Gastroesophageal sphincter (tissue), 4 donors: Measurements from ENCODE around the gene INSR. TPM values are rescaled to one million over a fixed set of nuclear protein-coding genes. Genes with fewer than 3 reads are reported as not detected.
A peak's percentile ranks its signal among the peaks of the same experiment; 100 is the strongest.

Source experiments
- ATAC-seq: fragments of 150-250 bp; one replicate; pipeline ENCODE4 v1.9.1; 2016; ENCODE audit warnings: mild to moderate bottlenecking, moderate library complexity
- H3K27ac ChIP-seq, 4 donors: fragments of 200-600 bp; sonication (generic) in 3 of 4; 1 replicate in 3 of 4; 2 replicates in 1 of 4; pipeline ENCODE4 v1.5.1; 2016 to 2019
- H3K27me3 ChIP-seq: fragments of 200-600 bp; sonication (generic); one replicate; pipeline ENCODE4 v1.5.1; 2019
- H3K36me3 ChIP-seq, 2 donors: fragments of 200-600 bp; sonication (generic); one replicate each; pipeline ENCODE4 v1.5.1; 2019; ENCODE audit warnings: control low read depth in 1 of 2
- H3K4me1 ChIP-seq, 3 donors: fragments of 200-600 bp; sonication (generic); 1 replicate in 2 of 3; 2 replicates in 1 of 3; pipeline ENCODE4 v1.5.1; 2016 to 2019; ENCODE audit warnings: control low read depth in 2 of 3
- H3K4me3 ChIP-seq, 2 donors: fragments of 200-600 bp; sonication (generic); one replicate each; pipeline ENCODE4 v1.5.1; 2019; ENCODE audit warnings: mild to moderate bottlenecking in 1 of 2, moderate library complexity in 1 of 2
- H3K9me3 ChIP-seq, 3 donors: fragments of 200-600 bp; sonication (generic); one replicate each; pipeline ENCODE4 v1.5.1; 2017 to 2019; ENCODE audit warnings: control low read depth in 2 of 3
- EP300 ChIP-seq: sonication (generic); formaldehyde crosslinking; IDR thresholded peaks from one replicate; pipeline ENCODE4 v1.6.1; 2017; ENCODE audit warnings: antibody characterized with exemption, mild to moderate bottlenecking
- POLR2A ChIP-seq, 2 donors: fragments of 450-650 bp; IDR thresholded peaks; one replicate each; pipeline ENCODE4 v1.6.1; 2017; ENCODE audit warnings: antibody characterized with exemption in 2 of 2, mild to moderate bottlenecking in 2 of 2, moderate library complexity in 1 of 2
- POLR2AphosphoS5 ChIP-seq: sonication (generic); formaldehyde crosslinking; IDR thresholded peaks from one replicate; pipeline ENCODE4 v1.6.1; 2017; ENCODE audit warnings: antibody characterized with exemption
- WGBS, 2 donors: methylation state at CpG; one replicate each; pipeline ENCODE4 v1.1.5; 2018; ENCODE audit warnings: low coverage in 1 of 2; 5-methylcytosine and 5-hydroxymethylcytosine counted together
- total RNA-seq, 4 donors: library from RNA; depleted of rRNA; stranded (reverse); fragments of >200 nt; gene quantifications; one replicate each; pipeline ENCODE4 v1.1.0, GENCODE V29; 2016
- TF ChIP-seq, protein P1 (sequence below), 4 experiments: fragments of 200-600 bp in 2 of 4; fragments of 450-650 bp in 2 of 4; sonication (generic) in 1 of 4; IDR thresholded peaks; one replicate each; pipeline ENCODE4 v1.5.1; 2017 to 2019; ENCODE audit warnings: antibody characterized with exemption in 4 of 4, mild to moderate bottlenecking in 2 of 4, moderate library complexity in 2 of 4

INSR gene
- total RNA-seq, 4 donors from 2014 or later: 67.6 to 95.6 (median 81.2) TPM

DNA sequence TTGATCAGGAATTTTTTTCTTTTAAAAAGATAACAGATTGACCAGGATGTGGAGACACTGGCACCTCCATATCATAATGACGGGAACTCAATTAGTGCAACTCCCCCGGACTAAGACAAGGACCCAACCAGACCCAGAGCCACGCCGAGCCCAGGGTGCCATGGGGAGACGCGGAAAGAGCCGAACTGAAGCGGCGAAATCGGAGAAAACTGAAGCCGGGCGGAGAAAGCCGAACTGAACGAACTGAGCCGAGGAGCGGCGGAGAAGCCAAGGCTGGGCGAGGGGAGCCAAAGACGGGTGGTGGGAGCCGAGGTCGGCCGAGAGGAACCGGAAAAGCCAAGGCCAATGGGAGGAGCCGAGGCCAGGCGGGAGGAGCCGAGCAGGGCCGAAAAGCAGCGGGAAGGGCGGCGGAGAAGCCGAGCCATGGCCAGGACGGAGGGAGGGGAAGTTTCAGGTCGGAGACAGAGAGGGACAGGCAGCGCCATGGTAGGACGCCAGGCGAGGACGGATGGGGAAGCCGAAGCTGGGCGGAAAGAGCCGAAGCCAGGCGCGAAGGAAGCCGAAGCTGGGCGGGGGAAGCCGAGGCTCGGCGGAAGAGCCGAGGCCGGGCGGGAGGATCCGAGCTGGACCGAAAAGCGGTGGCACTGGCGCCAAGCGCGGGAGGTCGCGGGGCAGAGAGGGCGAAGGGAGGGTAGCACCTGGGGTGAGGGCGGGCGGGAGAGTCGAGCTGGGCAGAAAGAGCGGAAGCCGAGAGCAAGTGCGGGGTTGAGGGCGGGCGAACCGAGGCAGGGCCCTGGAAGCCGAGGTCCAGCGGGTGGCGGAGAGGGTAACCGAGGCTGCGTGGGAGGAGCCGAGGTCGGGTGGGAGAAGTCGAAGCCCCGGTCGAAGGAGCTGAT is 195.3 kb downstream of the INSR start:
- peak overlapping the region; percentile 40 to 73 for H3K4me3 ChIP-seq
- H3K27ac ChIP-seq: peak overlapping the region; percentile 68 to 96 (median 92)
- peaks cover 0 to 6% of the 10 kb centered on the region in 2 donors for H3K36me3 ChIP-seq
- peaks cover 0 to 16% (median 0%) of the 10 kb centered on the region in 3 donors for H3K4me1 ChIP-seq
- TF ChIP-seq EP300 (no peak), POLR2AphosphoS5 (peak; percentile 20), POLR2A (IDR thresholded peaks at IDR 0.05) (peak in 1 of 2 donors; percentile 3)
- TF ChIP-seq, protein P1, sequence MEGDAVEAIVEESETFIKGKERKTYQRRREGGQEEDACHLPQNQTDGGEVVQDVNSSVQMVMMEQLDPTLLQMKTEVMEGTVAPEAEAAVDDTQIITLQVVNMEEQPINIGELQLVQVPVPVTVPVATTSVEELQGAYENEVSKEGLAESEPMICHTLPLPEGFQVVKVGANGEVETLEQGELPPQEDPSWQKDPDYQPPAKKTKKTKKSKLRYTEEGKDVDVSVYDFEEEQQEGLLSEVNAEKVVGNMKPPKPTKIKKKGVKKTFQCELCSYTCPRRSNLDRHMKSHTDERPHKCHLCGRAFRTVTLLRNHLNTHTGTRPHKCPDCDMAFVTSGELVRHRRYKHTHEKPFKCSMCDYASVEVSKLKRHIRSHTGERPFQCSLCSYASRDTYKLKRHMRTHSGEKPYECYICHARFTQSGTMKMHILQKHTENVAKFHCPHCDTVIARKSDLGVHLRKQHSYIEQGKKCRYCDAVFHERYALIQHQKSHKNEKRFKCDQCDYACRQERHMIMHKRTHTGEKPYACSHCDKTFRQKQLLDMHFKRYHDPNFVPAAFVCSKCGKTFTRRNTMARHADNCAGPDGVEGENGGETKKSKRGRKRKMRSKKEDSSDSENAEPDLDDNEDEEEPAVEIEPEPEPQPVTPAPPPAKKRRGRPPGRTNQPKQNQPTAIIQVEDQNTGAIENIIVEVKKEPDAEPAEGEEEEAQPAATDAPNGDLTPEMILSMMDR (IDR thresholded peaks at IDR 0.05): peak in 1 of 4 experiments; percentile 39
- no peaks in the 10 kb centered on the region for H3K27me3 ChIP-seq
- ATAC-seq: peak; percentile 97
- H3K9me3 ChIP-seq: peaks cover 0 to 15% (median 3%) of the 10 kb centered on the region in 3 donors
- 0 to 1% methylated on average over 24 to 39 of the region's 78 CpGs for WGBS, 2 donors

- H3K4me1 ChIP-seq: peaks cover 0 to 16% (median 0%) of the 10 kb centered on the region in 3 donors
- peaks cover 0 to 6% of the 10 kb centered on the region in 2 donors for H3K36me3 ChIP-seq
- ATAC-seq: no peak
- TF ChIP-seq EP300 (no peak), POLR2A (IDR thresholded peaks at IDR 0.05) (no peak), POLR2AphosphoS5 (no peak)
- TF ChIP-seq, protein P1 (IDR thresholded peaks at IDR 0.05): no peak
- H3K27me3 ChIP-seq: no peaks in the 10 kb centered on the region
- peak overlapping the region in 2 of 4 donors; percentile 91 to 96 for H3K27ac ChIP-seq
- WGBS, 2 donors: 100% methylated on average over 2 to 3 of the region's 3 CpGs
- peak overlapping the region in 1 of 2 donors; percentile 73 for H3K4me3 ChIP-seq
- peaks cover 0 to 23% (median 3%) of the 10 kb centered on the region in 3 donors for H3K9me3 ChIP-seq
Observed at GRCh38 chr19:7098096-7098495, 196.1 kb downstream of the INSR start.

- WGBS, 2 donors: 86 to 97% methylated on average over 5 to 6 of the region's 6 CpGs
- ATAC-seq: no peak
- Histone ChIP-seq H3K36me3 (peaks cover 4 to 69% of the 10 kb centered on the region in 2 donors), H3K27ac (no peak overlapping the region), H3K4me1 (no peaks in the 10 kb centered on the region), H3K4me3 (no peak overlapping the region), H3K27me3 (no peaks in the 10 kb centered on the region), H3K9me3 (peaks cover 2 to 96% (median 5%) of the 10 kb centered on the region in 3 donors)
- TF ChIP-seq EP300 (no peak), POLR2A (IDR thresholded peaks at IDR 0.05) (no peak)
Observed at GRCh38 chr19:7088999-7089398, 205.2 kb downstream of the INSR start.

GRCh38 chr19:7083076-7083956 is 210.9 kb downstream of the INSR start:
- H3K36me3 ChIP-seq: peaks cover 56 to 86% of the 10 kb centered on the region in 2 donors
- no peaks in the 10 kb centered on the region for H3K27me3 ChIP-seq
- H3K4me1 ChIP-seq: no peaks in the 10 kb centered on the region
- H3K27ac ChIP-seq: no peak overlapping the region
- no peak overlapping the region for H3K4me3 ChIP-seq
- peaks cover 19 to 100% (median 26%) of the 10 kb centered on the region in 3 donors for H3K9me3 ChIP-seq
- WGBS, 2 donors: 94 to 96% methylated on average over 11 to 15 of the region's 15 CpGs
- TF ChIP-seq EP300 (no peak), POLR2A (IDR thresholded peaks at IDR 0.05) (no peak)
- no peak for ATAC-seq

DNA sequence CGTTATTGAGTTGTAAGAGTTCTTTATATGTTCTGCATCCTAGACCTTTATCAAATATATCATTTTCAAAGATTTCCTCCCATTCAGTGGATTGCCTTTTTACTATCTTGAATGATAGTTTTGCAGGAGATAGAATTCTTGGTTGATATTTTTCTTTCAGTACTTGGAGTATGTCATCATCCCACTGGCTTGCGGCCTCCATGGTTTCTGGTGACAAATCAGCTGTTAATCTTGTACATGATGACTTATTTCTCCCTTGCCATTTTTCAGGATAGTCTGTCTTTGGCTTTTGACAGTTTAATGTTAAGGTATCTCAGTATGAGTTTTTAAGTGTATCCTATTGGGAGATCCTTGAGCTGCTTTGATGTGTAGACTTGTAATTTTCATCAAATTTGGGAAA is 216.2 kb downstream of the INSR start:
- WGBS, 2 donors: 87% methylated on average over 2 of the region's 2 CpGs; no CpG with 5 or more reads in 1 of the 2 donors
- Histone ChIP-seq H3K36me3 (peaks cover 49 to 100% of the 10 kb centered on the region in 2 donors), H3K4me3 (no peak overlapping the region), H3K9me3 (peaks cover 7 to 90% (median 17%) of the 10 kb centered on the region in 3 donors), H3K27ac (no peak overlapping the region), H3K27me3 (no peaks in the 10 kb centered on the region), H3K4me1 (no peaks in the 10 kb centered on the region)
- no peak for ATAC-seq
- TF ChIP-seq POLR2A (IDR thresholded peaks at IDR 0.05): no peak
- TF ChIP-seq POLR2AphosphoS5: no peak
- TF ChIP-seq, protein P1 (IDR thresholded peaks at IDR 0.05): no peak
- TF ChIP-seq EP300: no peak
